CD4-positive, alpha-beta T cell treated with Interleukin-1 beta for 1 hour (primary cell): Measurements from ENCODE around the gene ENOX2.

Experiments
- DNase-seq, 2 donors: peaks; one replicate each; pipeline ENCODE4 v3.0.0-alpha.2; 2020 to 2022

The ENOX2 gene

DNA sequence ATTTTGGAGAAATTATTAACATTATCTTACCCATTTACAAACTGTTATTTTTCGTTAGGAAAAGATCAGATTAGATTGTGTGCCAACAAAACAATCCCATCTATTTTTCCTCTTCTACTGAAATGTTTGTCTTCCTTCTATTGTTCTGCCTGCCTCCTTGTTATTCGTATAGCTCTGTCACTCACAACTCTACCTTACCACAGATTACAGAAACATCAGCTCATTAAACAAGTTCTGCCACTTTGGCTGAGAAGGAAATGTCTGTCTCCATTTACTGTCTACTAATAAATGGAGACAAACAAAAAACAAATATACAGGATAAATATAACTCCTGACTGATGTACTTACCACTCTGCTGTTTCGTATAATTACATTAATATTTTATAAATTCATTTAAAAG lies 211.4 kb downstream of the ENOX2 start:
- DNase-seq = no peak

DNA sequence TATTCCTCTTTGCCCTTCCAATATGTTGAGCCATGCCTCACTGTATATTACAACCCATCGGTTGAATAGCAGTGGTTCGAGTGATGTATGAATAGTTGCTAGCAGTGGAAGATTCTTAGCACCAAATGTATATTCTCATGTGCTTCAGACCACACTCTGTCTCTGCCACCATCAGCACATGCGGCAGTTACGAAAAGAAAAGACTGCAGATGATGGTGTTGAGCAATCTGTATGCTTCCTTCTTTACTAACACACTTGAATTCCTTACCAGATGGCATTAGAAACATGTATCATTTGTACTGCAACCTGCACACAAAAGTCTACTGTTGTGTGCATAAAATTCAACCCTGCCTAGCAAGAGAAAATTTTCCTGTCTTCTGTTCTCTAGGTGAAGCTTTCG lies 214.6 kb downstream of the ENOX2 start:
- no peak for DNase-seq

DNA sequence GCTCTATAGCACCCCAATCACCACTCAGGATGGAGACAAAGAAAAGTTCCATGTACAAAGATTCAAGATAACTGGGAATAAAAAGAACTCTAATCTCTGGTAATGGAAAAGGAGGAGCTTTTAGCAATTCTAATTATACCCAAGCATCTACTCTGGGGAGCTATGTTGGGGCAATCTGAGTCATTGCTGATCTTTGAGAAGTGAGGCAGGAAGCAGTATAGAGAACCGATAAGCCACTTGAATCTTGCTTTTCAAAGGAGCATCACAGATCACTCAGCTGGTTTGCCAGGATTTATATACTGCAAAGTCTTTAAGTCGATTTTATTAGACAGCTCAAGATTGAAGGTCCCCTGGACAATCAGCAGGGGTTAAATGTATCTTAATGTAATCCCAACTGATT lies 220.0 kb downstream of the ENOX2 start:
- no peak for DNase-seq

DNA sequence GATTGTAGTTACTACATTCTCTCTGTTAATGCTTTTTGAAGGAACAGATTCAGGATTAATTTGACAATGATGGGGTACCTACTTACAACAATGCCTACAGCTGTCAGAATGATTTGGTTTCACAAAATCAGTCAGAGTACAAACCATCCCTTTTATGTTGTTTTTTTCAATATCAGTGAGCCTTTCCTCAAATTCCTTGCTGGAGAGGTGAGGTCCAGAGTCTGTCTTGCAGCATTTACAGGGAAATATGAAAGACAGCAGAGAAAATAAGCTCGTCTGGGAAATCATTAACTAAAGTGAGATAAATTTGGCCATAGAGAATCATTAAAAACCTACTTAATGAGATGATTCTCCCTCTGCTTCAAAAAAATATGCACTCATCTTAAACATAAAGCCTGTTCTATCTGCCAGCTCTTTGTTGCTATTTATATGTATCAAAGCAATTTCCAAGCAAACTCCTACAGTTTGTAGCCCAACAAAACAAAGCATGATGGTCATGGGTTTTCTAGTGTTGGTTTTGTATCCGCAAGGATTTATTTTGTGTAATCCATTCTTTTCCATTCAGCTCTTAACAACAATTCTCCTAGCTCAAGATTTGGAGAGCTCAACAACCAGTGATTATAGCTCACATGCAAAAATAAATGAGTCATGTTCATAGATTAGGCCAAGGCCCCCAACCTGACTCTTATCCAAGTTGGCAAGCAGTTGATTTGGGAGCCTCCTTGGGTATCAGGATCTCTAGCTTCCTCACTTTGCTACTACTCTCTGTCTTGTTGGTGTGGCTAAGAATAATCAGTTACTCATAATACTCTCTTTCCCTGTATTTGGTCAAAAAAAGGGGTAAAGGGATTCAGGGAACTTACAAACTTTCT lies 222.6 kb downstream of the ENOX2 start:
- no peak for DNase-seq

DNA sequence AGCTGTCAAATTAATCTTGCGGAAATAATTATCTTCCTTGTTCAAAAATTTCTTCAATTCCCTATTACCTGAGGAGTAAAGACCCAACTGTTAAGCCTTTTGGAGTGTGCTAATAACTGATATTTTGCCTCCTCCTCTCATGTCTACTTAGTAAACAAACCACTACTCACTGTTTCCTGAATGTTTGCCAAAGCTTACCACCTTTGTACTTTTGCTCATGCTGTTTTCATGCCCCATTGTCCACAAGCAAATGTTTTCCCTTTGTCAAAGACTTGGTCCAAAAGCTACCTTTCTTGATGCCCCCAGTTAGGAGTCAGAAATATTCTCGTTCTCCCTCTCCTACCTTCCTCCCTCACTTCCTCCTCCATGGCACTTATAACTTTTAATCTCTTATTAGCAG lies 226.1 kb downstream of the ENOX2 start:
- no peak for DNase-seq

DNA sequence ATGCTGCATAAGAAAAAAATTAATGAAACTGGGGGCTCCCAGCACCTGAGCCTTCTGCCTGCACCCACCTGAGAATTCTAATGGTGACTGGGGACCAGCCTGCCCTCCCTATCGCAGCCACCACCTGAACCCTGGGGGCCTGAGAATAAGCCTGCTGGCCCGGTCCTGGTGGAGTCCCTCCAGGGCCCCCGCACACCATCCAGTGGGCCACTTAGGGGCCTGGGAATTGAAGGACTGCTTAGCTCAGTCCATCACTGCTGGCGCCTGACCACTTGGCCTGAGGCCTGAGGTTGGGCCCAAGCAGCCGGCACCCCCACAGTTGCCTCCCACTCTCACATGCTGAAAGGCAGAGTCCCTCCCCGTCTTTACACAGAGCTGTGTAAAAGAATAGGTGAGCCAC lies 230.8 kb downstream of the ENOX2 start:
- DNase-seq = no peak

DNA sequence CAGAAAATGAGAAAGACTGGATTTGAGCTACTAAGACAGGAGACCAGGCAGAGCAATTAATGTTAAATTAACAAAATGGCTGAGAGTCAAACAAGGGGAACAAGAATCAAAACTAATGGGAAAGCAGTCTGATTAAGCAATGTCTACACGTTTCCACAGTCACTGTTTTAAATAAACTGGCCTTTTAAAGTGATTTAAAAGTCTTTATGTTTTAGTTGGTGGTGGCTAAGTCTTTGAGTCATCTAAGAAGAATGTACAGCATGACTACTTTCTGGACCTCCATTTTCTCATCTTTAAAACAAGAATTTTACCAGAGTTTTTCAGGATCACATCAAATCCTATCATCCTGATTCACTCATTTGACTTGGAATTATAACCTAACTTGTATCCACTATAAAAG lies 233.8 kb downstream of the ENOX2 start:
- DNase-seq = no peak

DNA sequence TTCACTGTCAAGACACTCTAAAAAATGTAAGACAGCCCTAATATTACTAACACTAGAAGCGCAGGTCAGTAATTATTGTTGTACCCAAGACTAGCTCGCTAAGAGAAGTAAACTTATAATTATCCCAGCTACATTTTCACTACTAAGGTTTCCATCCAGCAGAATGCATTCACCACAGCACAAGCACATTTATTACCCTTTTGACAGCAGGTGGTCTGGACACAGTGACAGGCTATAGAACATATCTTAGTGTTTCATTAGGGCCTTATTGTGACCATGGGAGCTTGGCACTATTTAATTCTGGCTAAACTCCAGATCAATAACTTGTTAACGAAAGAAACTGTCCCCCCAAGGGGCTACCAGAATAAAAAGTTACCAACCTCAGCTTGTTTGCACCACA lies 237.7 kb downstream of the ENOX2 start:
- no peak for DNase-seq

DNA sequence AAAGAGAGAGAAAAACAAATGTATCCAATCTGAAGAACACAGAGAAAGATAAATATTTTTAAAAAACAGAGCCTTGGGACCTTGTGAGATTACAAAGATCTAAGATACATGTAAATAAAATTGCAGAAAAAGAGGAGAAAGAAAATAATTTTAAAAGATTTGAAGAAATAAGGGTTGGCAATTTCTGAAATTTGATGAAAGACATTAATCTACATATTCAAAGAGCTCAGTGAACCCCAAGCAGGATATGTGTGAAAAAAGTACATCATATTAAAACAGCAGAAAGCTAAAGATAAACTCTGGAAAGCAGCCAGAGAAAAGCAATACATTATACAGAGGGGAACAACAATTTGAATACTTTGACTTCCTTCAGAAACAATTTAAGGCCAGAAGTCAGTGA lies 244.7 kb downstream of the ENOX2 start:
- no peak for DNase-seq

DNA sequence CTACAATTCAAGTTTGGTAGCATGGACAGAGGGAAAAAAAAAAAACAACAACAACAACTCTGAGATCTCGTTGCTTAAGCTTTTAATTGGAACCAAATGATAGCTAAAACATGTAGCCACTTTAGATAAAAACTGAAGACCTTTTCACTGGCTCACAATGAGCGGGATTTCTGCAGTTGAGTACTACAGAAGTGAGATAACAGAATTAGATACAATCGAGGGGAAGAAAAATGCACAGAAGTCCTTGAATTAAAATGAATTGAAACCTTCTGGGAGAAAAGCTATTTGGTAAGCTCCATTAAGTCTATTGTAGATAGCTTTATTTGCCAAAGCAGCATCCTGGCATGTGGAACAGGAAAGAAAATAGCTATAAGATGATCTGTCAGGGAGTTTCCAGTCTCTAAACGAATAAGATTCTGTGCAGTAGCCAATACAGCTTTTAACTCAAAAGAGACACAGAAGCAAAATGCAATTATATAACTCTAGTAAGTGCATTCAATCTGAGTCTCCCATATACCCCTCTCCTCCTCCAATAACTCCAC lies 248.5 kb downstream of the ENOX2 start:
- DNase-seq = no peak

DNA sequence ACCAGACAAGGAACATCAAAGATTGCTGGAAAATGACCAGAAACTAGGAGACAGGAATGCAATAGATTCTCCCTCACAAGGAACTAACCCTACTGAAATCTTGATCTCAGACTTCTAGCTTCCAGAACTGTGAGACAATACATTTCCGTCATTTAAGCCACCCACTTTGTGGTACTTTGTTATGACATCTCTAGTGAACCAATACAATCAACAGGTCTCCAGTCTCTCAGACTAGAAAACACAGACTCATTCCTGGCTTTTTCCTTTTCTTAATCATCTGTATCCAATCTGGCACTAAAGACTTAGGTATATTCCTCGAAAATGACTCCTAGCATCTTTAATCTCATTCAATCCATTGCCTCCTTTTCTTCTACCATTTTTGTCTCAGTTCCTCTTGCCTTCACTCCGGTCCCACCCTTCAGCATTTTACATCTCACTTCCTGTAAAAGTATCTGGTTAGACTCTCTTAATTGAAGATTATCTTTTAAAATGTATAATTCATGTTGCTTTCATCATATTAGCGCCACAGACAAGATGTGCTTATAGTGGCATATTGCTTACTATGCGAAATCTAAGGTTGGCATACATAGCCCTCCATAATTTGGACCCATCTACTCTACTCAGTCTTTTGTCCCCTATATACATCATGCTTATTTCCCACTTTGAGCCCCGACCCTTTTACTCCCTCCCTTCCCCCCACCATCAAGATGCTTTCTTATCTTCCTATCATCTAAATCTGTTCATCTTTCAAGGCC lies 250.0 kb downstream of the ENOX2 start:
- DNase-seq = no peak

DNA sequence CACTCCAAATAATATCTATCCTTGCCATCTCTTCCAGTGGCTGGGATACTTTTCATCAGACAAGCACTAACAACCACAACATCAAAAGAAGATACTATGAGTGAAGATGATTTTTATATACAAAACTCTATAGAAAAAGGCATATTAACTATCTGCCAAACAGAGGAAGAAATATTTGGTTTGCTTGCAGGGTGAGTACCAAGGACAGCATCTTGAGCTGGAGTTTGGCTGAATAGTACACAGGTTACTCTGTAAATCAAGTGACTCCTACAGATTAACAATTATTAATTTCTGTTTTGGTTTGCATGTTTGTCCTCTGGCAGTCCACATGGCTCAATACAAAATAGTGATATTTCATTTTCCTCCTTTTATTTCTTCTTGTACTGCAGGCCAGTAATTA lies 253.3 kb downstream of the ENOX2 start:
- no peak for DNase-seq

DNA sequence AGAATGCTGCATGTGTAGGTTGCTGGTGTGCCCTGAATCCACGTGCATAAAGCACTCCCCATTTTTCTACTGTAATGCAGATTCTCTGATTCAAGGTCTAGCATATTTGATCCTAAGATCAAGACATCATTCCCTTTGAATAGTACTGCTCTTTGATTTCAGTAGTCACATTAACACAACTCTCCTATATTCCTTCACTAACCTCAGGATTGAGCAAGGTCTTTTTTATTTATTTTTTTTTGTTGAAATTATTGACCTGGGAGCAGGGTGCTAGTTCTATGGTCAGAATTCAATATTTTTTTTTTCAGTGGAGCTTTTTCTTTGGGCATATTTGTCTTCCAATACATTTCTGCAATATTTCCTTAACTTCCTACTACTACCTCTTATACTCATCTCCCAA lies 255.5 kb downstream of the ENOX2 start:
- DNase-seq = no peak

DNA sequence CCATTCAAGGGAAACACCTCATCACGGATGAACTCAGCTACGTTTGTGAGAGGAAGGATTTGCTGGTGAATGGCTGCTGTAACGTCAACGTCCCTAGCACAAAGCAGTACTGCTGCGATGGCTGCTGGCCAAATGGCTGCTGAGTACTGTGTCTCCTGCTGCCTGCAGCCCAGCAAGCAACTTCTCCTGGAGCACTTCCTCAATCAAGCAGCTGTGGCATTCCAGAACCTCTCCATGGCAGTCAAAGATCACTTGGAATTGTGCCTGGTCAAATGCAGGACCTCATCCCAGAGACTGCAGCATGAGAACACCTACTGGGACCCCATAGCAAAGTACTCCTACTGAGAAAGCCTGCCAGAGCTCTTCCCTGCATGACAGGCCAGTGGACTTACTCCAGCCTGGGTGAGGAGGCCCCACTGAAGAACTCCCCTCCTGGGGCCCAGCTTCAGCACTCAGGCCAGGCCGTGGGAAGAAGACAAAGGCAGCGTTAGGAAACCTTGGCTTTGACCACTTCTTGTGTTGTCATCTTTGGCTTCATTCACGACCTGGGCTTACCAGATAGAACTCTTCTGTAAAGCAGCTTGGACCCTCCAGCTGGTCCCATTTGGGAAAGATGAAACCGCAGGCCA lies 256.9 kb downstream of the ENOX2 start:
- DNase-seq = no peak

DNA sequence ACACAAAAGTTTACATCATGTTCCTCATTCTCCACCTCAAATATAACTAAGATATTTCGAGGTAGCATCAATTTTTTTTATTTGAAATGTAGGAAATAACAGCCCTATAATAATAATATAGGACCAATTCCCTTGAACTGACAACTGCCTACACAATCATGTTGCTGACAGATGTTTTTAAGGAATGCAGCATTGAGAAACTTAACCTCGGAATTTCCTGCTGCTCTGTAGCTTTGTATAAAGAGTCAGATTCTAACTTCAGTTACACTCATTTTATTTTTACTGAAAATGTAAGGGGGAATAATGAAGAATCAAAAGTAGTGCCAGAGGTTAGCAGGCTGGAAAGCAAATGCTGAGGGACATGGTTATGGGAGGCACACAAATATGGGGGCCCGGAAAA lies 265.4 kb downstream of the ENOX2 start:
- no peak for DNase-seq

DNA sequence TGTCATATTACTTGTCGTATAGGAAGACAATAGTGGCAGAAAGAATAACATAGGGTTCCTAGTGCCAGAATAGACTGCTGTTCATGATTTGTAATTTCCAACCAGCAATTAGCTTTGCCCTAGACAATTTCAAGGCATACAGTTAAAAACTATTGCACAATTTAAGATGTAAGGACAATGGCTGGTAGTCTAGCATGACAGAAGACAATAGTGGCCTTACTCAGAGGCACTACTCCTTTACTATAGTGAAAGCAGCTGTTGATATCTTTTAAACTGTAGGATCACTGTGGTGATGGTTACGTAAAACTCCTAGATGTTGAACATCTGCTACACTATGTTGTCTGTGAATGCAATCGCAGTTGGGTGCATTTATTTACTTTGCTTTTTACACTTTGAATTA lies 266.7 kb downstream of the ENOX2 start:
- no peak for DNase-seq

DNA sequence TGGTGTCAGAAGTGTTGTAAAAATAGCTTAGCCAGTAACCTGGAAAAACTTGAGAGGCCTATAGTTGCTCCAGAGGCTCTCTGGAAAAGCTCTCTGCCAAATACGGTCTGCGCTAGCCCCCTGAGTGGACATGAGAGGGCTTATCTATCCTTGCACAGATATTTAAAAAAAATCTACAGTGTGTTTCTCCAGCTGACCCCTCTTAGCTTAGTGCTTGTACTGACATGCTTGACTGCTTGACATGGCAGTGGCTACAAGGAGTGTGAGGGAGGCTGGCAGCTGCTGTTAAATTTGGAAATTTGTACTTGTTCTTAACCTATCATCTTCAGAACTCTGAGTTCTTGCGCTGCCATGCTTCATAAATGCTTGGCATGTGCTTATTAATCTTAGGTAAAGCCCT lies 272.0 kb downstream of the ENOX2 start:
- DNase-seq = no peak

DNA sequence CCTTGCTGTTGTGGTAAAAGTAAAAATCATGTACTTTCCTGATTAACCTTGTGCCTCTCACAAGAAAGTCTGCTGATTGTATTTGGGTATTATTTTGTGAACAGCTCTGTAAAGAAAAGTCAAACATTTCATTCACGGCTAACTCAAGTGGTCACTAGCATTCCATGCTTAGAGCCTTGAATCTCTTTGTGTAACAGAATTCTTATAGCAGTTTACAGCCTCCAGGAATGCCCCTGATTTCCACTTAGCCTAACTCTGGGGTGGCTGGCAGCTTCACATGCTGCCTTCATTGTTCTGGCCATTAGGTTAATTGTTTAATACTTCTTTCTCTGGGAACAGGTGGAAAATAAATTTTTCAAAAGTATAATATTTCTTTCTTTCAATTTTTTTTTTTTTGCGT lies 274.5 kb downstream of the ENOX2 start:
- no peak for DNase-seq

DNA sequence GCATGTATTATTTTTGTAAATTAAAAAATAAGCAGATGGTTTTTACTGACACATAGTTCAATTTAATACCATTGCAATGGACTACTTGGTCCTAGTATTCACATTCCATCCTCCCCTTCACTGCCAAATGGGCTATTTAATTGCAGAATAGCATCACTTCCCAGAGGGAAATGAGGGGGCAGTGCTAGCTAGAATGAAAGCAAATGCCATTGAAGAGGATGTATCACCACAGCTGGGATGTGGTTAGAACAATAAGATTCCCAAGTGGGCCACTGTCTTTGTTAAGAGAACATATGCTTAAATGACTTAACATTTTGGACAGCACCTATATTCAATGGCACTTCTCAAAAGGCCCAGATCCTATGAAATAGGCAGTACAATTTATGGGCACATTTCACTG lies 276.5 kb downstream of the ENOX2 start:
- no peak for DNase-seq

DNA sequence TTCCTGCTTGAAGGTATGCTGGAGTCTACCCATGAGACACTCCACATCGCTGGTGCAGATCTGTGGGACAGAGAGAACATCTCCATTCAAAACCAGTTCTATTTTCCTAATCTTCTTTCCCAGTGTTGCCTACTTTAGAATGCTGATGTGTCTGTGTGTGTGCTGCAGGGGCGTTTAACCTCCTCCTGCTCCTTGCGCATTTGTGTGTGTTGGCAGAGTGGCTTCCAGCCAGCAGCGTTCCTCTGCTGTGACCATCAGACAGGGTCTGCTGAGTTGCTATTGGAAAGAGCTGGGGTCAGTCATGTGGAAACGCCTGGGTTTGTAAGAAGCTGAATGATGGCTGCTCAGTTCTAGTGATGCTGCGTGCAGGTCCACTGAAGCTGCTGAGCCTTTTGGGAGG lies 277.6 kb downstream of the ENOX2 start:
- no peak for DNase-seq

DNA sequence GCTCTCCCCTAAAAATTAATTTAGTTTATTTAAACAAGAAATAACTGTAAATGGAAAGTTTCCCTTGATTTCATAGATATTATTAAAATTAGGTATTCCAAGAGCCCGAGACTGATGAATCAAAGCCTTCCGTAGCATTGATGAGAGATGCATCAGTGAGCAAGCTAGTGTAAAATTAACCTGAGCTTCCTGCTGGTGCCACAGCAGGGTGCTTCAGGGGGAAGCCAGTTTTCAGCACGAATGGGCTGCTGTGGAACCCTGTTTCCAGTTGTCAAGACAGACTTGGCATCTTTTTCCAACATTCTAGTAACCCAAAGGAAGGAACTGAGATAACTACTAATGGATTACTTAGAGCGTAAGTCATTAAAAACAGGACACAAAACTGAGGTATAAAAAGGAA lies 279.5 kb downstream of the ENOX2 start:
- DNase-seq = no peak

DNA sequence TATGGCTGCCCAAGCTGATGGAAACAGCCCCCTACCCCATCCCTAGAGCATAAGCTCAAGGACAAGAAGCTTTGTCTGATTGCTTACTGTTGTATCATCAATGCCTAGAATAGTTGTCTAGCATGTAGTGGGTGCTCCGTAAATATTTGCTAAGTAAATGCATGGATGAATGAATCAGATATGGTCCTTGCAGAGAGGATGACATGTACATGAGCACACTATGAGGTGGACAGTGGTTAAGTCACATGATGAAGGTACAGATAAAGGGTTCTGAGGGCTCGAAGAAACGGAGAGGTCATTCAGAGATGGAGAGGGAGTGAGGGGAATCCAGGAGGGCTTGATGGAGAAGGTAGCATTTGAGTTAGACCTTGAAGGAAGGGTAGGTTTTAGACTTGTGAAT lies 287.1 kb downstream of the ENOX2 start:
- DNase-seq = no peak

DNA sequence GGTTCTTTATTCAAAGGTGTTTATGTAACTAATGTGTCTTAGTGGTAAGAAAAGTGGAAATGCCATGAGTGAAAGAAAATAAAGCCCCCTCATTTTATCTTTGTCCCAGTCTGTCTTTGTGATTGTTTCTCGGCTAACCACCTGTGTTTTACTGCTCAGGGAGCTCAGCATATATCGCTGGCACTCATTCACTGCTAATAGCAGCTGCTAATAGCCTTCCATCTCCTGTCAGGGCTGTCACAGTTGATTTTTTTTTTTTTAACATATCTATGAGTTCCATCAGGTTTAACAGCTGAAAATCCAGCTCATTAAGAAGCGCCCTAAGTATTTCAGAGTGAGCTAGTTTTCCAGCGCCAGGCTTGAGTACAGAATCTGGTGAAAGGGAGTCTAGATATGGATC lies 295.6 kb downstream of the ENOX2 start:
- no peak for DNase-seq

DNA sequence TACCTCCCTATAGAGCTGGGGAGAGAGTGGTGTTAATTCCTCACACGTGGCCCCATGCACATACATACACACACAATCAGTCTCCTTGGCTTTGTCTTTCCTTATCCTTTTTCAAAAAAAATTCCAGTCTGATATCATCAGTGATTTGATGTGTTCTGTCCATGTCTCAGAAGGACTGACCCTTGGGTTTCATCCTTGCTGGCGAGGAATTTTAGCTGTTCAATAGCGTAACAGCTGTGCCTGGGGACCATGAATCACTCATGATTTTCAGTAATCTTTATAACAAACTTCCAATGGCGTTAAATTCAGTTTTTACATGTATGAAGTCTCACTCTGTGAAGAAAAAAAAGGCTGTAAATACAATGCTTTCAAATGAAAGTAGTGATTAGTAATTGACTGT lies 296.6 kb downstream of the ENOX2 start:
- no peak for DNase-seq
